HG03175 (cell line): ENCODE measurements around the gene KBTBD8.

Source experiments
- ATAC-seq: cut with Tn5 transposase; IDR thresholded peaks from one replicate; pipeline ENCODE4 v1.9.1; 2021; ENCODE audit warnings: mild to moderate bottlenecking, moderate library complexity; ENCODE audit not compliant: unreplicated experiment

KBTBD8 gene

DNA sequence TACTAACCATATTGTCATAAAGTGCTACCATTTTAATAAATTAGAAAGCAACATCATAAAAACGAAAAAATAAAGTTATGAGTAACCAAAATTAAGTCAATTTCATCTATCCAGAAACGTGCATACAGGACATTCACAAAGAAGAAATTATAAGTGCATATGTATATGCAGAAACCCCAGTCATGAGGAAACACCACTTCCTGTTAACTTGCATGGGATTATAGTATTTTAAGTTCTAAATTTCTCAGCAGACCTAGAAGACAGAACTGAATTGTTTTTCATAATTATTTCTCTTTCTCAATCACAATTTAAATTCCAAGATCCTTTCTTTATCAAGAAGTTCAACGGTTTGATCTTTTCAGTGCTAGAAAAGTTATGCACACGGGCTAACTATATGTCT lies 1.4 kb upstream of the KBTBD8 start:
- ATAC-seq: no peak

DNA sequence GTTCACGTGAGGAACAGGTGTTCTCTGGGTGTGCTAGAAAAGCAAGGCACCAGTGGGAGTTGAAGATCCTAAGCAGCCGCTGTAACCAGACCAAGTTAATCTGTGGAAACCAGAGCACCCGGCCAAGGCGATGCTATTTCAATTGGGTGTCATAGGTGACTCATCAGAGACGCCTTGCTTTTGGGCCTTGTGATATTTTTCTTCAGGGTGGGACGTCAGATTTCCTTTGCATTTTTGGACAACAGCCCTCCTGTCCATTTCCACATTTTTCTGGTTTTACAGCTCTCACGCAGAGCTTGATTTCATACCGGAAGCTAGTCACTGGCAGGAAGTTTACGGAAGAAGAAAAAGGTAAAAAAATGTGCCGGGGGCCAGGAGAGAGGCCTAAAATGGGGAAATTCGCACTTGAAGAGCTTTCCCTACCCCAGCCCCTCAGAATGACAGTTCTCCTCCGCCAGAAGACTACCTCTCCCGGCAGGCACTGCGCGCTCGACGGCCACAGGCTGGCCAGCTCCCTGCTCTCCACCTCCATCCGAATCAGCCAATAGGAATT lies 471 bp upstream of the KBTBD8 start:
- ATAC-seq: no peak

DNA sequence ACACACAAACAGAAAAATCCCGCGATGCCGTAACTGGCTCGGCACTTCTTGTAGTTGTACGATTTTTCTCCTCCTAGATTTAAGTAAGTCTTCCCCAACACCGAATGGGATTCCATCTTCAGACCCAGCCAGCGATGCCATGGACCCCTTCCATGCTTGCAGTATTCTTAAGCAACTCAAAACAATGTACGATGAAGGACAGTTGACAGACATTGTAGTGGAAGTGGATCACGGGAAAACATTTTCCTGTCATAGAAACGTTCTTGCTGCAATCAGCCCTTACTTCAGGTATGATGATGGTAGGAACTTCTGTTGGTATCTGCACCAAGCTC lies 763 bp downstream of the KBTBD8 start:
- no peak for ATAC-seq

DNA sequence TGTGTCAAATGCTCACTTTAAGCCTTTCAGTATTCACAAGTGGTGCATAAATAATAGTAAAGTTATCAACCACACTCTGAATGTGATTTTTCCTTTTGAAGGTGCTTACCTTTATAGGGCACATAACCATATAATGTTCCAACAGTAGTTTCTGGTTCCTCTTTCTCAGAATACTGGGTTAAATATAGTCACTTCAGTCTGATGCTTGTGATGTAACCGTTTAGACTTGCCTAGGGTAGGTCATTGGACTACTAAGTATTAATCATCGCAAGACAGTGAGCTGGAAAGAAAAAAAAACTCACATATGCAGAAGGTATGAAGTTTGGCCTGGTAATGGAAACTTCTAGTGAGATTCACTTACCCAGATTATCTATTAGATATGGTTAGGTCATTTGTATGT lies 1.9 kb downstream of the KBTBD8 start:
- ATAC-seq: peak; percentile 50

DNA sequence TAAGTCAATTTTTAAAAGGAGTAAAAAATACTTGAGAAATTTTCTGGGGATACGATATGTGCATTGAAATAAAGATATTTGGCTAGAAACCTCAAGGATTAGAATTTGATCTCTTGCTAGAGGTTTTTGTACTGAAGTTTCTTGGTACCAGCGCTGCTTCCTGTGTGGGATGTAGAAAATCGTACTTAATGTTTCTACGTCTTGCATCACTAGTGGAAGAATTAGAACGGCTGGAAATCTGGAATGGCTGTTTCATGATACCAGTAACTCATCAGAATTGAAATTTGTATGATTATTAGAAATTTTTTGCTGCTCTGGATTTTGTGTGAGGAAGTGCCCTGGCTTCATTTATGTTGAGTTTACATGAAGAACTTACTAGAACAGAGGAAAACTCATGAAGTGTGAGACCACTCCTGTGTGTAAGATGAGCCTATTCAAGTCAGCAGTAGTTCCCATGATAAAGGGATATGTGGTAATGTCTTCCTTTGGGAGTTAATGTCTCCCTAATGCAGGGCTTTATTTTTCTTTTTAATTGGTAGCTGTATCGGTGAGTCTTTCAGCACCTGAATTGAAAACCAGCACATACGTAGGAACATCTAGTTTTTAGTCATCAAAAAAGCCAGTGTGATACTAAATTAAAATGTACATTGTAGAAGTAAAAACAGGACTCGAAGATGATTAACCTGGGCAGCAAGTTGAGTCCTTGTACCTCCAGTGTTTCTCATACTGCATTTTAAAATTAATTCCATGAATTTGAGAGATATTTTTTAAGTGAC lies 3.2 kb downstream of the KBTBD8 start:
- no peak for ATAC-seq

DNA sequence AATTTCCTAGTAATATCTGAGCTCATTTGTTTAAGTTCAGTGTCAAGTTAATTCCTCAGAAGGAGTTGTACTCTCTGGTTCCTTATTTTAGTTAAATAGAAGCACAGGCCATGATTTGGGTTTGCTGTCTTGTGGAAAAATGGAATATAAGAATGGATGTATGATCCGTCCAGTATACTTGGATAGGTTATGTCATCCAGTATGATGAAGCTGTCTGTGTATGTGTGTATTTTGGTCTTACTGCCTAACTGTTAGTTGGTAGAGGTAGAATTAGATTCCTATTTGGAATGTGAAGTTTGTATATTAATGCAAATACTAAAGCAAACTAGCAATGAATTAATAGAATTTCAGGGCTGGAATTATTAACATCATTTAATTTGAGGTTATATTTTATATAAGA lies 7.9 kb downstream of the KBTBD8 start:
- no peak for ATAC-seq

DNA sequence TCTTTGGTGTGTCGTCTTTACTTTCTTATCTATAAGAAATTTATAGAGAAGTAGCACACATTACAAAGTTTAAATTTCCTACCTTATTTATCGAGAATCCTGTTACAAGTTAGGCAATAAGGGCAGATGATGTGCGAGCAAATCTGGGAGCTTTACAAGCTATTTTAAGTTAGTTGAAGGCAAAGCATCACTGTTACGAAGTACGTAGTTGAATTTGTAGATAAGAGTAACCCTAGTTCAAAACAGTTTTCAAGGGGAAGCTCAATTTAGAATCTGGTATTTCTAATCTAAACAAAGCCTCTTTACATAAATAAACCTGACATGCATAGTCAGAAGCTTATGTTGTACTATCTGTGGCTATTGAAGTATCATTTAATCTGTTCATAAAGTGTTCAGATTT lies 8.4 kb downstream of the KBTBD8 start:
- ATAC-seq: no peak

DNA sequence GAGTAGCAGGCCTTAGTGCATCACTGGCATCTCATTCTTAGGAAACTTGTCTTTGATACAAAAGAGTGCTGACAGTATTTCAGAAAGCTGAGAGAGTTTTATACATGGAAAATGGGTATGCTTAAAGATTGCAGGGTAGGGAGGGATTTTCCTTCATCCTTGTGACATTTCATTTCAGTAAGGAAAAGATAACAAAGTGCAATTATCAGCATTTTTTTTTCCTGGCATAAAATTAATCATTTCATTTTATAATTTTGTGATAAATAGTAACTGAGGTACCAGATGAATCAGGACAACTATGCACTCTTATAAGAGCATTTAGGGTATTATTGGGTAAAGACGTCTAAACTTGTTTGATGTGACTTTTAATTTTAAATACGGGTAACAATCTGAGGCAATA lies 10.3 kb downstream of the KBTBD8 start:
- ATAC-seq: no peak

DNA sequence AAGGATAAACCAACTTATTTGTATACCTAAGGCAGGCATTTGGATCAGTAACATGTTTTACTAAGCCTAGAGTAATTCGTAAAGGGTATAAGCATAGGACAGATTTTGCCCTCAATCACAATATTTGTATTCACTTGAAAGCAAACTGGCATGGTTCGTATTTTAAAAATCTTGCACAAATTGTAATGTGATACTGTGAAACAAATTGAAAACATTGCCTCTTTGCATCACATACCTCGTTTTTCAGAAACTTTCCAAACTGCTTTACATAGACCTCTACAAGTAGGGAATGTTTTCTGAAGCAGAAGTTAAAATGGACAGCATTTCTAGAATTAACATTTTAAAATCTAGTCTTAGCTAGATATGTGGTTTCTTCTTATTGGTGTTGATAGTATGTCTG lies 11.6 kb downstream of the KBTBD8 start:
- no peak for ATAC-seq

DNA sequence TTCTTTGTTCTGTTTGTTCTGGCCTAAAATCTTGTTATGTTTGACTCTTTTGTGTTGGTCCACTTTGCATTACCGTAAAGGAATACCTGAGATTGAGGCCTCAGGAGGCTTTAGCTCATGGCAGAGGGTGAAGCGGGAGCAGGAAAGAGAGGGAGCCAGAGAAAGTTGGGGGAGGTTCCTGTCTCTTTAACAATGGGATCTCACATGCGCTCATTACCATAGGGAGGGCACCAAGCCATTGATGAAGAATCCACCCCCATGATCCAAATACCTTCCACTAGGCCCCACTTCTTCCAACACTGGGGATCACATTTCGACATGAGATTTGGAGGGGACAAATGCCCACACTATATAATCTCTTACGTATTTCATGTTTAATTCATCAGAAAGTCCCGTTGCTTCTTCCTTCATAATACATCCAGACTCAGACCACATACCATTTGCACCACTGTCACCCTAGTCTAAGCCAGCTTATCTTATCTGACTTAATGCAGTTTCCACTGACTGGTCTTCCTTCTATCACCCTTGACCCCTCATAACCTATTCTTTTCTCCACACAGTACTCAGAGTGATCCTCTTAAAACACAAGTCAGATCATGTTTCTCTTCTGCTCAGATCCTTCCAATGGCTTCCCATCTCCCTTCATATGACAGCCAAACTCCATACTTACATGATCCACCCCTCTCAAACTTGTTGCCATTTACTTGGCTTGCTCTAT lies 13.5 kb downstream of the KBTBD8 start:
- no peak for ATAC-seq

DNA sequence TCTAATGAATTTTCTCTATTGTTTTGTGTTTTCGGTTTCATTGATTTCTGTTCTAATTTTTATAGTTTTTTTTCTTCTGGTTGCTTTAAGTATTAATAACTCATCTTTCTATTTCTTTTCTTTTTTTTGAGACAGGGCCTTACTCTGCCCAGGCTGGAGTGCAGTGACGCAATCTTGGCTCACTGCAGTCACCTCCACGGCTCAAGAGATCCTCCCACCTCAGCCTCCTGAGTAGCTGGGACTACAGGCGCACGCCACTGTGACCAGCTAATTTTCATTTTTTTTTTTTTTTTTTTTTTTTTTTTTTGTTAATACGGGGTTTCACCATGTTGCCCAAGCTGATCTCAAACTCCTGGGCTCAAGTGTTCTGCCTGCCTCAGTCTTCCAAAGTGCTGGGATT lies 14.5 kb downstream of the KBTBD8 start:
- no peak for ATAC-seq

DNA sequence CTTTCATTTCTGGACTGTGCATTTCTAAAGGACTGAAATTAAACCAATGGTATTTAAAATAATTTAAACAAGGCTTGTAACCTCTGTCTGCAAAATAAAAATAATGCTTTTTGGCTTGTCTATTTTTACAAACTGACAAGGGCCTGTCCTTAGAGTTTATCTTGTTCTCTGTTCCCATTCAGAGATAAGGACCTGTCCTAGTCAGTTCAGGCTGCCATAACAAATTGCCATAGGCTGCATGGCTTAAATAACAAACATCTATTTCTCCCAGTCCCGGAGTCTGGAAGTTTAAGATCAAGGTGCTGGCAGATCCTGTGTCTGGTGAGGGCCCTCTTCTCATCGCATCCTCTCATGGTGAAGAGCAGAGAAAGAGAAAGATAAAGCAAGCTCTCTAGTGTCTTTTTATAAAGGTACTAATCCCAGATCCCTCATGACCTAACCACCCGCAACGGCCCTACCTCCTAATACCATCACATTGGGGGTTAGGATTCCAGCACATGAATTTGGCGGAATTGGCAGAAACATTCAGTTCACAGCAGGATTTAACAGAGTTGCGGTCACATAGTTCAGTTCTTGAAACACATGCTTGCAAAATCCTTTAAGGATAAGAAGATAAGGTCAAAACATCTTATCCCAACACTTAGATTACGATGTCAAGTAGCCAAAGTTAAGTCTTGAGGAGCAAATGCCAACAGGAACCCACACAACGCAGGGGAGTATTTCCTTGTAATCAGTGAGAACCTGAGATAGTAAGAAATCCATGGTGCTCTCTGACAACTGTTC lies 17.8 kb downstream of the KBTBD8 start:
- ATAC-seq: no peak

DNA sequence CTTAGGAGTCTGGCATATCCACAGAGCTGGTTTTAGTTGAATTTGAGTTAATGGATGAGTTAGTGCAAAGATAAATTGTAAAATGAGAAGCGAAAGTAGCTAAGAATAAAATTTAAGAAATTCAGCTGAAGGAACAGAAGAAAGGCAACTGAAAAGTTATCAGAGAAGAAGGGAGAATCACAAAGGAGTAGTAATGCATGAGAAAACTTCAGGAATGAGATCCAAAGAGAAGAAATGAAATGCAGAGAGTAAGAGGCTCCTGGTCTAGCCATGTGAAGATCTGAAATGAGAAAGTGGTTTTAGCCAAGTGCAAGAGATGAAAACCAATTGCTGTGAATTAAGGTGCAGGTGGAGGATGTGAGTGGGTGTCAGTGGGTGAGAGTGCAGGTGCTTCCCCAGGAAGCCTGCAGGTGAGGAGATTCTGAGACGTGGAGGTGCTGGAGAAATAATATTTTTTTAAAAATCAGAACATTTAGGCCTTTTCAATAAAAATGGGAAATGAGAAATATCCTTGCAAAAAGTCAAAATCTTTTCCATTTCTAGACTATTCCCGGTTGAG lies 18.5 kb downstream of the KBTBD8 start:
- no peak for ATAC-seq

DNA sequence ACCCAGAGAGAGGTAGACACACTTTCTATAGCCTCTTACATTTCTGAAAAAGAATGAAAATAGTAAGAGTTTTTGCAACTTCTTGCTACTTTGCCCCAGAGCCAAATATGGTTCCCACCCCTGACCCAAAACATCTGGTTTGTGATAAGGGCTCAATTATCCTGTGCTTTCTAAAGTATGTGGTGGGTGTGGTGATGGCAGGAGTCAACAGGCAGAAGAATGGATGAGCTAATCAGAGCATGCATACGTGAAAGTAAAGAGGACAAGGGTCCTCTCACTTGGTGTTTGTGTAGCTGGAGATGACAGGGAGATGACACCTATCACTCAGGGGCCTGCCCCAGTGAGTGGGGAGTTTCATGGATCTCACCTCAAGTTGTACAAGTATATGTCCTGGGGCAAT lies 19.1 kb downstream of the KBTBD8 start:
- no peak for ATAC-seq

DNA sequence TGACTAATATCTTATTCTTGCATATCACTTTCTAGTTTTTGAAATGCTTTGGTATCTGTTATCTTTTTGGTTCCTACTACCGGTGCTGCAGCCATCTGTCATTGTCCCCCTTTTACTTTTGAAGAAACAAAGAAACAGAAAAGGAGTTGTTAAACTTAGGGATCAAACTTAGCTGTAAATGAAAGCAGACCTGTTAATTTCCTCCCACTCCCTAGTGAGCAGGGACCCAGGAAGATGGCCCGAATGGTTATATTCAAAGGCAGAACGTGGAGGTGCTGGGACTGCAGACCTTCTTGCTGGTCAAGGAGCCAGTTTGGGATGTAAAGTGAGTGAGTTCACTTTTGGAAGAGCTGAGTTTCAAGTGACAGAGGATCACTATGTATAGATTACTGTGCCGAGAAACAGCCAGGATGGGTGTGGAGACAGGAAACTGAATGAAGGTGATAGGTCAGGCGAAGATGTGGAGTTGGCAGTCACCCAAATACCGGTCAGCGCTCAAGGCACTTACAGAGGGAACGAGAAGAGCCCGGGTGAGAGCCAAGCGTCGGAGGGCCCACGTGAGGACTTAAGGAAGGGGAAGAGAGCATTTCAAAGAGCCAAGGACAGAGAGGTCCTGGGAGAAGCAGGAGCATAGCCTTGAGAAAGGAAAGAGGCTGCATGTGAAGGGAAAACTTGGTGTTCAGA lies 20.1 kb downstream of the KBTBD8 start:
- peak; percentile 40 for ATAC-seq

DNA sequence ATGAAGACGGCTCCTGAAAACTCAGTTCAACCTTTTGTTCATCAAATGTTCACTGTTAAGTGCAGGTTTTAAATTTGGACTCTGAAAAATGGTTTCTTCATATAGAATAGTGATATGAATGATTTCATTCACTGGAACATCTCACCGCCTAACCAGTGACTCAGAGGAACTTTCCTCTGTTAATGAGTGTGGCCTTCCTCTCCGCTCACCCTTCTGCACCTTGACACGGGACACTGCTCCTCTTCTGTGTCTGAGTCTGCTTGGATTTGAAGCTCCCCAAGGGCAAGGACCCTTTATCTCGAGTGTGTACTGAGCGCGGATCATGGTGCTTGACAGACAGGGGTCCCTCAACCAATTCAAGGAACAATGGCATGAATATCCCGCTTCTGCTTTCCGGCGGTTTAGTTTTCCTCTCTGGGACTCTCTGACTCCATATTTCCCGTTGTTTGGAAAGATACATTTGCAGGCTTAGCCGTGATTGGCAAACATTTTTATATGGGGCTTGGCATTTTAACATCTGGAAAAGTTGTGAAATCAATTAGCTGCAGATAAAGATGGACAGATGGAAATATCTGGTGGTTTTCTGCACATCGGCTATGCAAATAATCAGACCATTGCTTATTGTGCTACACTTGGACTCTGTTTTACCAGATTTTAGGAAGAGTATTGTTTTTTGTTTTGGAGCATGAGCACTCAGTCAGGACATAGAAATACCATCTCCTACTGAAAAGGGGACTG lies 20.9 kb downstream of the KBTBD8 start:
- ATAC-seq: peak; percentile 64

DNA sequence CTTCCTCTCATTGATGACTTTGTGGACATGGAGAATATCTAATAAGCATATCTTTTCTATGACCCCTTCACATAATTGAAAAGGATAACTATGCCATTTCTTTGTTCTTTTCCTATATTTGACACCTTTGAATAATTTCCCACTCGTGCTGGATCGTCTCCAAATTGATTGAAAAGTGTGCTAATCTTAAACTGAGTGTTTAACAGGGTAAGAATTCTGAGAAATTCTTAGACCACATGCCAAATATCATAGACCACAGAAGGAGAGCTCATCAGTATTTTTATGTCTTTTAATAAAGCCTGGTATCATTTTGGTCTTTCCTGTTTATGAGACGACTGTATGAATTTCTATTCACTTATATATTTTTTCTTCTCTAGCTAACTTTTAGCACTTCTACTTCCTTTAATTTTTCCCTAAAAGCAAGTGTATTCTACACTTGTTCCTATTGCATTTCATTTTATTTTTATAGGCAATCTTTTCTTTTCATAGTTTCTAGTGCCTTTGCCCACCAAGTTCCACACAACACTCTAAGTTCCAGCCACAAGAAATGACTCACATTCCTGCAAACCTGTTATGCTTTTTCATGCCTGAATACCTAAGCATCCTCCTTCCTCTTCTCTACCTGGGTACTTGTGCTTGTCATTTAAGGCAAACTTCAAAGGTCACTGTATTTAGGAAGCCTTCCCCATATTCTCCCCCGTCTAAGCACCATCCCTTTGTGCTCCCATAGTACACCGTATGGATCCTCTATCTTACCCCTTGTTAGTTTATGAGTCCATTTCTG lies 30.1 kb downstream of the KBTBD8 start:
- ATAC-seq: no peak

DNA sequence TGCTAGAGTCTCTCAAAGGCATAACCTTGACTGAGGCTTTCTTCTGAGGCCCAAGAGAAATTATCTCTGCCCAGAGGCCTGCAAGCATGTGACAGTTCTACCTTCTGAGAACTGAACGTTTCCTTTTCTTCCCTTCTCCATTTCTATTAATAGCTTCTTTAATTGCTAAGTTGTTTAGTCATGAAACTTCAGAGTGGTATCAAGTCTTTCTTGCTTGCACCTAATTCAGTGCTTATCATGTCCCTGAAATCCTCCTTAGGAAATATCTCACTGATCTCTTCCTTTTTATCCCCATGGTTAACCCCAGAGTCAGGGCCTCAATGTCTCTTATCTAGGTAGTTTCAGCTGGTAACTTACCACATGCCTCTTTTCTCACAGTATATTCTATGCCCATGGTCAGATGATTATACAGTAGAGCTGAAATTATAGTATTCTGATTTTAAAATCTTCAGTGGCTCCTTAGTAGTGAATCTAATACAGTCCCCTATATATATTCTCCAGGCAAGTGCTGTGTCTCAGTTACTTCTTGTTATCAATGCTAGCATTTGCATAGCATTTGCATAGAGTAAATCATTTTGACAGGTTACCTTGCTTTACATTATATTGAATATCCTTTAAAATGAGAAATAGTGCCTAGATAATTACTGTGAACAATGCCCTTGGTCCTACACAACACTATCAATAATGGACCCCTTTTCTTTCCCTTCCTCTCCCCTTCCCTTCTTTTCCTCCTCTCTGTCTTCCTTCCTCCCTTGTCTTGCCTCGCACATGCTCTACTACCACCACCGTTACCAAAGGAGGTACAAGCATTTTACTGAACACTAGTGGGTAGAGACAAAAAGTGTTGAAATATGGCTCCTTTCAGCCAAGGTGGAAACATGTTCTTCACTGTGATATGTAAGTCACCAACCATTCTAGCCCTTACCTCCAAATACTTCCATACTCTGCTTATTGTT lies 33.0 kb downstream of the KBTBD8 start:
- peak; percentile 70 for ATAC-seq
